ENCODE results near the gene STX16. TPM values are rescaled to one million over a fixed set of nuclear protein-coding genes. Genes with fewer than 3 reads are reported as not detected.

Gene STX16
- polyA plus RNA-seq, 5 donors, result 71.7 to 106 (median 93.1) TPM

- DNase-seq, result no peak
Measured at GRCh38 chr20:58696411-58696961, 45.4 kb downstream of the STX16 start.

GRCh38 chr20:58697201-58697866 is 46.3 kb downstream of the STX16 start:
- no peak for DNase-seq

GRCh38 chr20:58697867-58698703 is 47.0 kb downstream of the STX16 start:
- no peak for DNase-seq

- DNase-seq, result no peak
Measured at GRCh38 chr20:58698741-58699622, 47.9 kb downstream of the STX16 start.

GRCh38 chr20:58699623-58700107 is 48.6 kb downstream of the STX16 start:
- no peak for DNase-seq

- DNase-seq, result no peak
Measured at GRCh38 chr20:58700121-58700821, 49.2 kb downstream of the STX16 start.

GRCh38 chr20:58700823-58701222 is 49.7 kb downstream of the STX16 start:
- no peak for DNase-seq

- DNase-seq, result no peak
Measured at GRCh38 chr20:58701431-58702160, 50.5 kb downstream of the STX16 start.

GRCh38 chr20:58702161-58702510 is 51.1 kb downstream of the STX16 start:
- DNase-seq, result no peak

GRCh38 chr20:58702859-58703648 is 52.0 kb downstream of the STX16 start:
- no peak for DNase-seq

- no peak for DNase-seq
Measured at GRCh38 chr20:58703765-58704371, 52.8 kb downstream of the STX16 start.

- DNase-seq, result no peak
Measured at GRCh38 chr20:58705208-58705926, 54.3 kb downstream of the STX16 start.

GRCh38 chr20:58706150-58706892 is 55.2 kb downstream of the STX16 start:
- no peak for DNase-seq

- DNase-seq, result no peak
Measured at GRCh38 chr20:58706975-58707681, 56.0 kb downstream of the STX16 start.

- no peak for DNase-seq
Measured at GRCh38 chr20:58707770-58708169, 56.7 kb downstream of the STX16 start.

GRCh38 chr20:58708246-58708931 is 57.3 kb downstream of the STX16 start:
- DNase-seq, result no peak

Data from right lung (tissue), 5 donors.